HepG2 (cell line): ENCODE data around the gene METTL13. TPM values are rescaled to one million over a fixed set of nuclear protein-coding genes. Genes with fewer than 3 reads are reported as not detected.

Source experiments
- ATAC-seq: fragments of 200-7000 bp; cut with Tn5 transposase; 3 replicates; pipeline ENCODE4 v1.9.1; 2020; ENCODE audit warnings: mild to moderate bottlenecking, moderate library complexity
- BruUV-seq: library from RNA; stranded (reverse); fragments of 400-500 nt; replicated peaks from 2 replicates; lab custom pipeline; 2021; lab: Mats Ljungman, UMichigan
- CTCF ChIA-PET: fragments of 300-600 bp; formaldehyde crosslinking; extraction: SDS; loops from one replicate; lab custom pipeline; 2021; ENCODE audit warnings: low total read pairs, inconsistent platforms, low intra/inter-chr PET ratio; lab: Yijun Ruan, JAX
- POLR2A ChIA-PET: fragments of 350-600 bp; sonication (Branson Sonifier 250); formaldehyde crosslinking; loops from one replicate; lab custom pipeline; 2020; ENCODE audit warnings: antibody characterized with exemption, inconsistent platforms; lab: Yijun Ruan, JAX
- DNase-seq: peaks from one replicate; pipeline ENCODE4 v3.0.0-alpha.2; 2015; ENCODE audit warnings: low spot score
- FAIRE-seq: peaks from 3 replicates; lab custom pipeline; 2011; peaks lifted over from hg19 to GRCh38; lab: Jason Lieb, UNC
- H2AFZ ChIP-seq: one replicate; pipeline ENCODE4 v1.6.1; 2011; ENCODE audit warnings: low read length, inconsistent platforms
- H3K27ac ChIP-seq: fragments of 300-600 bp; 3 replicates; pipeline ENCODE4 v1.8.0; 2011; ENCODE audit warnings: mixed run types, mild to moderate bottlenecking, mixed read lengths, low read length, inconsistent platforms; ENCODE audit not compliant: insufficient read depth; ENCODE audit errors: extremely low read length
- H3K27me3 ChIP-seq, 2 experiments: fragments of 200-600 bp in 1 of 2; 2 replicates in 1 of 2; 3 replicates in 1 of 2; pipeline versions ENCODE4 v1.6.0 to v1.8.0; 2011; ENCODE audit warnings: low read length in 2 of 2, mild to moderate bottlenecking in 2 of 2, moderate library complexity in 2 of 2, inconsistent platforms in 1 of 2; ENCODE audit not compliant: insufficient read depth in 2 of 2, control insufficient read depth in 1 of 2
- H3K36me3 ChIP-seq, 2 experiments: fragments of 200-600 bp in 1 of 2; replicated peaks in 1 of 2; 2 replicates in 1 of 2; 3 replicates in 1 of 2; pipeline versions ENCODE4 v1.5.1 to v1.8.0; 2011; ENCODE audit warnings: low read length in 2 of 2, inconsistent platforms in 1 of 2; ENCODE audit not compliant: insufficient read depth in 2 of 2, control insufficient read depth in 1 of 2
- H3K4me1 ChIP-seq: 2 replicates; pipeline ENCODE4 v1.5.1; 2012; ENCODE audit warnings: low read length, inconsistent platforms; ENCODE audit not compliant: insufficient read depth
- H3K4me2 ChIP-seq: 2 replicates; pipeline ENCODE4 v1.6.0; 2011; ENCODE audit warnings: low read depth, low read length, inconsistent platforms
- H3K4me3 ChIP-seq, 3 experiments: fragments of 200-600 bp in 1 of 3; sonication (generic), shearing (Covaris generic) in 1 of 3; replicated peaks in 1 of 3; 2 replicates each; pipeline ENCODE4 v1.5.1; 2011 to 2016; ENCODE audit warnings: low read length in 3 of 3, inconsistent platforms in 2 of 3, low read depth in 2 of 3, mild to moderate bottlenecking in 2 of 3, control low read depth in 1 of 3, mixed read lengths in 1 of 3; ENCODE audit not compliant: insufficient read depth in 1 of 3
- H3K79me2 ChIP-seq: one replicate; pipeline ENCODE4 v1.6.1; 2011; ENCODE audit warnings: low read length, inconsistent platforms; ENCODE audit not compliant: insufficient read depth
- H3K9ac ChIP-seq: 2 replicates; pipeline ENCODE4 v1.6.0; 2011; ENCODE audit warnings: mild to moderate bottlenecking, low read depth, low read length, inconsistent platforms; ENCODE audit not compliant: insufficient read depth
- H3K9me3 ChIP-seq: 2 replicates; pipeline ENCODE4 v1.5.1; 2012; ENCODE audit warnings: mild to moderate bottlenecking, low read length
- H4K20me1 ChIP-seq: 2 replicates; pipeline ENCODE4 v1.6.0; 2011; ENCODE audit warnings: inconsistent platforms, mild to moderate bottlenecking, low read length, moderate library complexity; ENCODE audit not compliant: insufficient read depth
- GPN1 ChIP-seq: sonication (generic); formaldehyde crosslinking; IDR thresholded peaks from 2 replicates; pipeline ENCODE4 v1.5.1; 2020; ENCODE audit warnings: missing genetic modification reagents, borderline replicate concordance
- HCFC1 ChIP-seq: fragments of 150-350 bp; IDR thresholded peaks from 2 replicates; pipeline ENCODE4 v1.6.1; 2014; ENCODE audit warnings: low read depth, low read length
- KDM5A ChIP-seq: fragments of 200-600 bp; sonication (generic); IDR thresholded peaks from 2 replicates; pipeline ENCODE4 v1.7.0; 2018; ENCODE audit warnings: antibody characterized with exemption, mild to moderate bottlenecking, low read length, borderline replicate concordance
- KMT2A ChIP-seq: sonication (generic); formaldehyde crosslinking; IDR thresholded peaks from 2 replicates; pipeline ENCODE4 v1.4.0; 2020; ENCODE audit warnings: missing genetic modification reagents
- MAFG ChIP-seq: sonication (generic); formaldehyde crosslinking; IDR thresholded peaks from 2 replicates; pipeline ENCODE4 v1.5.1; 2020; ENCODE audit warnings: mild to moderate bottlenecking, missing genetic modification reagents
- SP4 ChIP-seq: sonication (generic); formaldehyde crosslinking; IDR thresholded peaks from 2 replicates; pipeline ENCODE4 v1.8.1; 2023; ENCODE audit warnings: mild to moderate bottlenecking, missing genetic modification reagents
- TAF15 ChIP-seq: fragments of 200-400 bp; formaldehyde crosslinking; IDR thresholded peaks from one replicate; pipeline ENCODE4 v1.6.1; 2018; ENCODE audit warnings: mild to moderate bottlenecking, low read depth, low read length; ENCODE audit not compliant: poor library complexity, severe bottlenecking
- ZBTB42 ChIP-seq: sonication (generic); formaldehyde crosslinking; IDR thresholded peaks from 2 replicates; pipeline ENCODE4 v1.5.0; 2020; ENCODE audit warnings: mild to moderate bottlenecking, missing genetic modification reagents
- ZNF556 ChIP-seq: sonication (generic); formaldehyde crosslinking; IDR thresholded peaks from 2 replicates; pipeline ENCODE4 v1.4.0; 2020; ENCODE audit warnings: mild to moderate bottlenecking, missing genetic modification reagents, borderline replicate concordance
- ZNF567 ChIP-seq: sonication (generic); formaldehyde crosslinking; IDR thresholded peaks from 2 replicates; pipeline ENCODE4 v1.8.1; 2023; ENCODE audit warnings: mild to moderate bottlenecking, missing genetic modification reagents, borderline replicate concordance
- ZNF629 ChIP-seq: sonication (generic); formaldehyde crosslinking; conservative IDR thresholded peaks from 2 replicates; pipeline ENCODE4 v1.5.0; 2020; ENCODE audit warnings: missing genetic modification reagents
- ZNF7 ChIP-seq: IDR thresholded peaks from 2 replicates; pipeline ENCODE4 v1.6.1; 2016; ENCODE audit warnings: missing biosample characterization, missing genetic modification reagents
- ZNF773 ChIP-seq: sonication (generic); formaldehyde crosslinking; IDR thresholded peaks from 2 replicates; pipeline ENCODE4 v1.4.0; 2020; ENCODE audit warnings: missing genetic modification reagents, borderline replicate concordance
- WGBS: methylation state at CpG from one replicate; pipeline ENCODE4 v1.1.6; 2017; ENCODE audit warnings: low lambda C conversion rate; 5-methylcytosine and 5-hydroxymethylcytosine counted together
- in situ Hi-C: cut with HindIII; loops from 2 replicates; pipeline ENCODE4 v1.10.0; 2017; ENCODE audit warnings: low pct_unique_long_range_greater_than_20kb; ENCODE audit not compliant: extremely low pct_ligation_motif_present
- intact Hi-C: fragments of 100-400 bp; cut with micrococcal nuclease; formaldehyde crosslinking; loops from one replicate; pipeline ENCODE4 v1.10.0; 2022; ENCODE audit not compliant: unreplicated experiment
- polyA plus RNA-seq, 8 experiments: library from polyadenylated mRNA; depleted of rRNA in 3 of 8; stranded (reverse) in 7 of 8; unstranded in 1 of 8; fragments of >200 nt; fragmentation: Illumina TruSeq in 4 of 8; extraction: Trizol in 4 of 8; gene quantifications; 2 replicates each; pipeline versions ENCODE4 v1.2.1 to v1.2.3, GENCODE V29; 2011 to 2016; ENCODE audit warnings: low read depth in 4 of 8, missing spikeins in 1 of 8, mixed read lengths in 1 of 8; ENCODE audit not compliant: insufficient read depth in 1 of 8
- total RNA-seq, 5 experiments: library from RNA; depleted of rRNA; stranded (reverse); fragments of >200 nt; fragmentation: Illumina TruSeq; extraction: Trizol; gene quantifications; 2 replicates each; pipeline ENCODE4 v1.2.3, GENCODE V29; 2016; ENCODE audit warnings: low read depth in 1 of 5
- TF ChIP-seq, protein P1 (sequence below): sonication (generic); formaldehyde crosslinking; IDR thresholded peaks from 2 replicates; pipeline ENCODE4 v1.8.0; 2022; ENCODE audit warnings: mild to moderate bottlenecking, missing genetic modification reagents, moderate library complexity
- TF ChIP-seq, protein P2 (sequence below): sonication (generic); IDR thresholded peaks from 2 replicates; pipeline ENCODE4 v1.6.1; 2016; ENCODE audit warnings: low read depth, borderline replicate concordance
- TF ChIP-seq, protein P3 (sequence below): IDR thresholded peaks from 2 replicates; pipeline ENCODE4 v1.6.1; 2016; ENCODE audit warnings: low read depth, missing genetic modification reagents, missing compliant biosample characterization

METTL13 gene
- total and polyA plus RNA-seq, 2 of the 13 experiments (the other 11 are each of a cell fraction or from before 2014, with no cell fraction given), result 18.6 to 22.8 TPM

GRCh38 chr1:171754353-171754705 lies 27.1 kb upstream of the METTL13 start (continued):
- no peak for TF ChIP-seq KDM5A
- TF ChIP-seq MAFG (CRISPR knock-in tag), result no peak
- TF ChIP-seq, protein P1, sequence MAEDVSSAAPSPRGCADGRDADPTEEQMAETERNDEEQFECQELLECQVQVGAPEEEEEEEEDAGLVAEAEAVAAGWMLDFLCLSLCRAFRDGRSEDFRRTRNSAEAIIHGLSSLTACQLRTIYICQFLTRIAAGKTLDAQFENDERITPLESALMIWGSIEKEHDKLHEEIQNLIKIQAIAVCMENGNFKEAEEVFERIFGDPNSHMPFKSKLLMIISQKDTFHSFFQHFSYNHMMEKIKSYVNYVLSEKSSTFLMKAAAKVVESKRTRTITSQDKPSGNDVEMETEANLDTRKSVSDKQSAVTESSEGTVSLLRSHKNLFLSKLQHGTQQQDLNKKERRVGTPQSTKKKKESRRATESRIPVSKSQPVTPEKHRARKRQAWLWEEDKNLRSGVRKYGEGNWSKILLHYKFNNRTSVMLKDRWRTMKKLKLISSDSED (CRISPR knock-in tag), result no peak
- no peak for TF ChIP-seq HCFC1
- no peak for TF ChIP-seq ZNF7 (CRISPR knock-in tag)
- TF ChIP-seq ZNF567 (CRISPR knock-in tag), result no peak
- no peak for TF ChIP-seq ZNF556 (CRISPR knock-in tag)
- no peak for TF ChIP-seq GPN1 (CRISPR knock-in tag)
- TF ChIP-seq, all 625 proteins: peak for 0

DNA sequence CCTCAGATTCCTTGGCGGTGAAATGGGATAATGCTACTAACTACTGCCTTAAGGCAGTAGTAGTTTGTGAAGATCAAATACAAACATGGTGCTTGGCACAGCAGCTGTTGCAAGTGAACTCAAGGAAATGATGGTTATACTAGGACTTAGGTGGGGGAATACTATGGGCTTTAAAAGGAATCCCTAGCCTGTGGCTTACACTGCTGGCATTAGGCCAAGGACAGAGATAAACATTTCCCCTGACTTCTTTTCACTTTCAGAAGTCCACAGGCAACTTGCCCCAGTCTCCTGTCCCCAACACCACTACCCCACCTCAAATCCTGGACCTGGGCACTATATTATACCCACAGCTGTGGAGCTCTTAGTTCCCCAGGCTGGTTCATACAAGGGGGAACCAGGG lies 26.5 kb upstream of the METTL13 start:
- Histone ChIP-seq H2AFZ (no peak overlapping the region), H3K4me2 (no peak overlapping the region), H3K4me1 (no peaks in the 10 kb centered on the region), H3K36me3 (no peaks in the 10 kb centered on the region), H3K9me3 (no peaks in the 10 kb centered on the region), H3K9ac (no peak overlapping the region), H3K27ac (no peak overlapping the region), H3K79me2 (no peaks in the 10 kb centered on the region), H3K4me3 (no peak overlapping the region), H3K27me3 (peaks cover 0 to 5% of the 10 kb centered on the region in 2 experiments; a peak in 1 of 5 replicates), H4K20me1 (no peaks in the 10 kb centered on the region)
- TF ChIP-seq, protein P2, sequence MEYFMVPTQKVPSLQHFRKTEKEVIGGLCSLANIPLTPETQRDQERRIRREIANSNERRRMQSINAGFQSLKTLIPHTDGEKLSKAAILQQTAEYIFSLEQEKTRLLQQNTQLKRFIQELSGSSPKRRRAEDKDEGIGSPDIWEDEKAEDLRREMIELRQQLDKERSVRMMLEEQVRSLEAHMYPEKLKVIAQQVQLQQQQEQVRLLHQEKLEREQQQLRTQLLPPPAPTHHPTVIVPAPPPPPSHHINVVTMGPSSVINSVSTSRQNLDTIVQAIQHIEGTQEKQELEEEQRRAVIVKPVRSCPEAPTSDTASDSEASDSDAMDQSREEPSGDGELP, result no peak
- no peak for TF ChIP-seq SP4 (CRISPR knock-in tag)
- no peak for TF ChIP-seq KMT2A
- TF ChIP-seq, protein P3, sequence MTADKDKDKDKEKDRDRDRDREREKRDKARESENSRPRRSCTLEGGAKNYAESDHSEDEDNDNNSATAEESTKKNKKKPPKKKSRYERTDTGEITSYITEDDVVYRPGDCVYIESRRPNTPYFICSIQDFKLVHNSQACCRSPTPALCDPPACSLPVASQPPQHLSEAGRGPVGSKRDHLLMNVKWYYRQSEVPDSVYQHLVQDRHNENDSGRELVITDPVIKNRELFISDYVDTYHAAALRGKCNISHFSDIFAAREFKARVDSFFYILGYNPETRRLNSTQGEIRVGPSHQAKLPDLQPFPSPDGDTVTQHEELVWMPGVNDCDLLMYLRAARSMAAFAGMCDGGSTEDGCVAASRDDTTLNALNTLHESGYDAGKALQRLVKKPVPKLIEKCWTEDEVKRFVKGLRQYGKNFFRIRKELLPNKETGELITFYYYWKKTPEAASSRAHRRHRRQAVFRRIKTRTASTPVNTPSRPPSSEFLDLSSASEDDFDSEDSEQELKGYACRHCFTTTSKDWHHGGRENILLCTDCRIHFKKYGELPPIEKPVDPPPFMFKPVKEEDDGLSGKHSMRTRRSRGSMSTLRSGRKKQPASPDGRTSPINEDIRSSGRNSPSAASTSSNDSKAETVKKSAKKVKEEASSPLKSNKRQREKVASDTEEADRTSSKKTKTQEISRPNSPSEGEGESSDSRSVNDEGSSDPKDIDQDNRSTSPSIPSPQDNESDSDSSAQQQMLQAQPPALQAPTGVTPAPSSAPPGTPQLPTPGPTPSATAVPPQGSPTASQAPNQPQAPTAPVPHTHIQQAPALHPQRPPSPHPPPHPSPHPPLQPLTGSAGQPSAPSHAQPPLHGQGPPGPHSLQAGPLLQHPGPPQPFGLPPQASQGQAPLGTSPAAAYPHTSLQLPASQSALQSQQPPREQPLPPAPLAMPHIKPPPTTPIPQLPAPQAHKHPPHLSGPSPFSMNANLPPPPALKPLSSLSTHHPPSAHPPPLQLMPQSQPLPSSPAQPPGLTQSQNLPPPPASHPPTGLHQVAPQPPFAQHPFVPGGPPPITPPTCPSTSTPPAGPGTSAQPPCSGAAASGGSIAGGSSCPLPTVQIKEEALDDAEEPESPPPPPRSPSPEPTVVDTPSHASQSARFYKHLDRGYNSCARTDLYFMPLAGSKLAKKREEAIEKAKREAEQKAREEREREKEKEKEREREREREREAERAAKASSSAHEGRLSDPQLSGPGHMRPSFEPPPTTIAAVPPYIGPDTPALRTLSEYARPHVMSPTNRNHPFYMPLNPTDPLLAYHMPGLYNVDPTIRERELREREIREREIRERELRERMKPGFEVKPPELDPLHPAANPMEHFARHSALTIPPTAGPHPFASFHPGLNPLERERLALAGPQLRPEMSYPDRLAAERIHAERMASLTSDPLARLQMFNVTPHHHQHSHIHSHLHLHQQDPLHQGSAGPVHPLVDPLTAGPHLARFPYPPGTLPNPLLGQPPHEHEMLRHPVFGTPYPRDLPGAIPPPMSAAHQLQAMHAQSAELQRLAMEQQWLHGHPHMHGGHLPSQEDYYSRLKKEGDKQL, result no peak
- TF ChIP-seq ZBTB42 (CRISPR knock-in tag), result no peak
- no peak for TF ChIP-seq TAF15
- no peak for TF ChIP-seq ZNF773 (CRISPR knock-in tag)
- no peak for TF ChIP-seq ZNF629 (CRISPR knock-in tag)
- WGBS, result 100% methylated on average over 1 of the region's 1 CpG
- POLR2A ChIA-PET, result no interaction called here
- no peak for ATAC-seq
- no peak for FAIRE-seq
- CTCF ChIA-PET, result no interaction called here
- intact Hi-C loops (no loop called here), in situ Hi-C loops (no loop called here)
- no TSS peak for BruUV-seq
- DNase-seq, result no peak
